ENCODE measurements around the gene USP7. TPM values are rescaled to one million over a fixed set of nuclear protein-coding genes. Genes with fewer than 3 reads are reported as not detected.

USP7 gene
- total RNA-seq, 2 donors from 2014 or later, result 56.0 to 69.1 TPM

DNA sequence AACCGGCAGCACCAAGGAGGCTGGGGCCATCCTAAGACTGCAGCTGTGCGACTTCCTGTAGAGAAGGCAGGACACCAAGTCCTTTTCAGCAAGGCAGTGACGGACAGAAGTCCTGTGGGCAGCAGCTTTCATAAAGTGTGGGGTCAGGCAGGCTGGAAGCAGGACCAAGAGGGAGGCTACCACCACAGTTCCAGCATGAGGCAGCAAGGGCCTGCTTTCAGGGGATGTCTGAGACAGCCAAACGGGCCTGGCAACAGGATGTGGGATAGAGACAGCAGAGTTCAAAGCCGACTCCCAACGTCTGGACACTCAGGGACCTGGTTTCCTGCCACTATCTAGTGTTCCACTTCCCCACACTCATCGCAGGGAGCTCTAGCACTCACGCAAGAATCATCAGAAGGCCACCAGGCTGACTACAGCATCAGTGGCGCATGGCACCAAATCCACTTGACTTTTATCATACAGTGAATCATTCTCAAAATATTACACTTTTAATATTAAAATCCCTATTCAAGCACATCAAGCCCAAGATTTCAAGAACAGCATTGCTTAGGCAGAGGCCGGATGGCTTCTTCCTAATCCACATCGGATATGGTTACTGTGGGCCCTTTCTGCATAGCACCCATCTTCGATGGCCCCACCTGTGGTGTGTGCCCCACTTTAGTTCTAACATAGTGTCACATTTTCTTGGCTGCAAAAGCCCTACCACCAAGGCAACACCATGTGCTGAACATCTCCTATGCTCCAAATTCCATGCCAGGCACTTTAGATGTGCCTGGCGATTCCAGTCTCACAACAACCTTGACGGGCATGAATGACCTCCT, 5.2 kb downstream of the USP7 start:
- ATAC-seq, result peak; percentile 36 to 52
- peak; percentile 70 for DNase-seq
- intact Hi-C loops (cut with DNase I), result no loop called here

- DNase-seq, result no peak
- no peak for ATAC-seq
- intact Hi-C loops (cut with DNase I), result no loop called here
These were observed 6.1 kb downstream of the USP7 start for GRCh38 chr16:8957509-8958157.

DNA sequence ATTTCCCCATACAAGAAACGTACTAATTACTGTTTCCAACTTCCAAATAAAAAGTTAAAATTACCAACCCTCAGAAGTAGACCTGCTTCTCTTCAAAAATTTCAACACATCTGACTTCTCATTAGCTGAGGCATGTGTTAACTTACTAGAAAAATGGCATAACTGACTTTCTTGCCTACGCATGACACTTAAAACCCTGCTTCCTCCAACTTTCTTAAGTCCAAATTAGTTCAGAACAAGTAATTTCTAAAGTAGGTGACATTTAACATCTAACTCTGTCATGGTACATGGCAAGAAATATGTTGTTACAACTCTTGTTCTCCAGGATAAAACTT, 6.7 kb downstream of the USP7 start:
- DNase-seq, result no peak
- ATAC-seq, result no peak
- intact Hi-C loops (cut with DNase I), result no loop called here

GRCh38 chr16:8956265-8957062, 7.2 kb downstream of the USP7 start:
- intact Hi-C loops (cut with DNase I), result no loop called here
- DNase-seq (peak; percentile 48), ATAC-seq (peak; percentile 31 to 61)

DNA sequence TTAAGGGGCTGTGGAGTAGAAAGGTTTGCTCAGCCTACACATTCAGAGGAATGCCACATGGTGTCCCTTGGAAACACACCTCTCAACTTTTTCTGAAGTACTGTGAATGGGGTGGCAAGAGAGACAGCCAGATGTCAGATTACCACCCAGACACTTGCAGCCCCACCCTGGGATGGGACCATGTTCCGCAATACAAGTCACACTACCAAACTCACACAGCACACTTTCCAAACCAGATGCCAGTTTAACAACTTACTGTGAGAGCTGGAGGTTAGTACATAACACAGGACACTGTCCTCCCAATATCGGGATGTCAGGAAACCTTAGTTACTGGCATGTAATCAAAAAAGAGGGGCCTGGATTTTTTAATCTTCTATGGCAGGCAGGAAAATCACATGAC, 7.9 kb downstream of the USP7 start:
- ATAC-seq, result no peak
- no peak for DNase-seq
- intact Hi-C loops (cut with DNase I), result no loop called here

DNA sequence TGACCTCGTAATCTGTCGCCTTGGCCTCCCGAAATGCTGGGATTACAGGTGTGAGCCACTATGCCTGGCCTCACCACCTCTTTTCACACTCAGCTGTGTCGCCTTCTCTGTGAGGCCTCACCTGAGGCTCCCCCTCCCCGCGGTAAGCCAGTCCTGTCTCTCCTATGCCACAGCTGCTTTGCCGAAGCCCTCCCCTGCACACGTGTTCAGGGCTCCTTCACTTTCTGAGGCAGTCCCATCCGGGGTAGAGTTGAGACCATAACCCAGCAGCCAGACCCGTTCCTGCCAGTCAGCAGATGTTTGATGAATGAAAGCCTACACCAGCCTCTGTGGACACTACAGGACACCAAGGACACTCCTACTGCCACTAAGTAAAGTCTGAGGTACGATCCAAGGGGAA, 10.6 kb downstream of the USP7 start:
- intact Hi-C loops (cut with DNase I), result no loop called here
- ATAC-seq, result no peak
- no peak for DNase-seq

DNA sequence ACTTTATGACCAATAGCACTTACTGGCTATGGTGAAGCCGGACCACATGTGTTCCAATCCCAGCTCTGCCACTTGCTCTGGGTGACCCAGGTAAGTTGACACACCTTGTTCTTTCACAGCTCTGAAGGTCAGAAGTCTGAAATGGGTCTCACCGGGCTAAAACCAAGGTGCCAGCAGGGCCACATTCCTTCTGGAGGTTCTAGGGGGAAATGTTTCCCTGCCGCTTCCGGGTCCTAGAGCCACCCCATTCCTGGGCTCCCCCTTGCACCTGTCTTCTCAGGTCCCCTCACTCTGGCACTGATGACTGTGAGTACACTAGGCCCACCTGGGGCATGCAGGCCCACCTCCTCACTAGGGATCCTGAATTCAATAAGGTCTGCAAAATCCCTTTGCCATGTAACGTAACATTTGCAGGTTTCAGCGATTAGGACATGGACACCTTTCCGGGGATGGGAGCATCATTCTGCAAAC, 11.4 kb downstream of the USP7 start:
- ATAC-seq, result no peak
- intact Hi-C loops (cut with DNase I), result no loop called here
- no peak for DNase-seq

- intact Hi-C loops (cut with DNase I), result no loop called here
- ATAC-seq, result no peak
- DNase-seq, result no peak
These were observed 12.0 kb downstream of the USP7 start for GRCh38 chr16:8951447-8952280.

DNA sequence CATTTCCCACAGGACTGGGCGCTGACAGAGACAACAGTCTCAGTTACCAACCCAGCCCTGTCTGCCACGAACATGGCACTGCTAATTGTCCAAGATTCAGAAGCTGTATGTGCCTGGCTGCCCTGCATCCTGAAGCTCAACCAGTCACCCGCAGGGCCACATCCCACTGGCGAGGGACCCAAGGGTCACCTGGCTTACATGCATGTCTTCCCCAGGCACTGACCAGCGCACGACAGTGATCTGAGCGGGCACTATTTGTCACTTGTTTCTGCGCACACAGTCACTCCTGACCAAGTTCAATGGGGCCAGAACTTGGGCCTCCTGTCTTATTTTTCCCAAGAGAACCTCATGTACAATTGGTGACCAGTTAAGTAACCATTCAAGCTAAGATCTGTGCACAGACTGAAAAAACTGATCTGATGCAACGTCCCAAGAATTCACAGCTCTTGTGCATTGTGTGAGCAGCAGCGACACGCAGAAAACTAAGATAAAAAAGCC, 13.1 kb downstream of the USP7 start:
- no peak for DNase-seq
- peak; percentile 24 to 43 for ATAC-seq
- intact Hi-C loops (cut with DNase I), result no loop called here

DNA sequence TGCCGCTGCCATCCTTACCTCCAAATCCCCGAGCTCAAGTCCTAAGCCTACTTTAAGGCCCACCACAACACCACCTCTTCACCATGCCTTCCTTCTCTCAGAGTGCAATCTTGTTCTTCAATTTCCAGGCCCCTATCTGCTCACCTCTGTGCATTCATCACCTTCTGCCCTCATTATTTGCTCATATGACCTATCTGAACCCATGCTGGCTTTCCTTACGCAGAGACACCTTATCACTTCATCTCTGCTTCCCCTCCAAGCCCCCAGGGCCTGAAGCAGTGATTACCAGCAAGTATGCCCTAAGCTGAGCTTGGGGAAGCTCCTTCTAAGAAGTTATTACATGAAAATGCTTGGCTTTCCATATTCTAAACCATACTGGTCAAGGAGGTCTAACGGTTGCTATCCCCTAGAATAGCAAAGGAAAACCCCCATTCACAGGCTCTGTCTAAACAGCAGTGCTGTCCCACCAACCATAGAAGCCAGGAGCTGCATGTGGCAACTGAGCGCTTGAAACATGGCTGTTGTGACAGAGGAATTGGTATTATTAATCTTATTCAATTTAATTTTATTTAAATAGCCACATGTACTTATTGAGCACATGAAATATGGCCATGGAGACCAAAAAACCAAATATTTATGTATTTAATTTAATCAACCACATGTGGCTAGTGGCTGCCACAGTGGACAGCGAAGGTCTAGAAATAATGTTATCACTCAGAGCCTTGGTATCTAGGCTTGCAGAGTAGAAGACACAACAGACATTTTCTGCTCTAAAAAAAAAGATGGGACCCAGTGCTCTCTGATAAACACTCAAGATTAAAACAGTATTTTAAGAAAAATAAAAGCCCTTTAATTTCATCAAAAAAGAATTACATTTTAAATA, 13.9 kb downstream of the USP7 start:
- no peak for DNase-seq
- ATAC-seq, result no peak
- intact Hi-C loops (cut with DNase I), result no loop called here

GRCh38 chr16:8948831-8949230, 14.9 kb downstream of the USP7 start:
- DNase-seq (no peak), ATAC-seq (no peak)
- intact Hi-C loops (cut with DNase I), result no loop called here

GRCh38 chr16:8948069-8948593, 15.6 kb downstream of the USP7 start:
- DNase-seq (no peak), ATAC-seq (no peak)
- intact Hi-C loops (cut with DNase I), result no loop called here

- ATAC-seq (no peak), DNase-seq (no peak)
- intact Hi-C loops (cut with DNase I), result no loop called here
These were observed 17.2 kb downstream of the USP7 start for GRCh38 chr16:8946544-8946943.

DNA sequence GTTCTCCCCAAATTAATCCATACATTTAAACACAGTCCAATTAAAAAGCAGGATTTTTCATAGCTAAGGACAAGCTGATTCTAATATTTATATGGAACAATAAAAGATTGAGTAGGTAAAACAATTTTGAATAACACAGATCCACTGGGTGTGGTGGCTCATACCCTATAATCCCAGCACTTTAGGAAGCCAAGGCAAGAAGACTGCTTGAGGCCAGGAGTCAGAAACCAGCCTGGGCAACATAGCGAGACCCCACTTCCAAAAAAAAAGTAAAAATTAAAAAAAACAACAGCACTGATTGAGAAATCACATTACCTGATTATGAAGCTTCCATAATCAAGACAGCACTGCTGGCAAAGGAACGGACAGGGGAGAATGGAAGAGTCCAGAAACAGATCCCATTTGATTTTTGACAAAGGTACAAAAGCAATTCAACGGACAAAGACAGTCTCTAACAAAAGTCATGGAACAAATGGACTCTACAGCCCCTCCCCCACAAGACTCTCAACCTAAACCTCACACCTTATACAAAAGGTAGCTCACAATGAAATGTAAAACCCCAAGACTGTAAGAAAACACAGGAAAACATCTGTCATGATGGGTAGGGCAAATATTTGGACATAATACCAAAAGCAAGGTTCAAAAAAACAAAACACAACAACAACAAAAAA, 17.9 kb downstream of the USP7 start:
- intact Hi-C loops (cut with DNase I), result no loop called here
- DNase-seq, result no peak
- no peak for ATAC-seq

- ATAC-seq, result no peak
- no peak for DNase-seq
- intact Hi-C loops (cut with DNase I), result no loop called here
These were observed 19.5 kb downstream of the USP7 start for GRCh38 chr16:8943966-8944759.

GRCh38 chr16:8943001-8943763, 20.5 kb downstream of the USP7 start:
- intact Hi-C loops (cut with DNase I), result no loop called here
- ATAC-seq, result no peak
- DNase-seq, result no peak

Measured in left cardiac atrium (tissue), 4 donors.